ENCODE results near the gene ALG1.
A peak's percentile ranks its signal among the peaks of the same experiment; 100 is the strongest.
"Not testable (repeated sequence)": the region's sequence is repeated elsewhere in the genome, so short reads cannot be mapped to it uniquely, and the experiment has no call there.

The ALG1 gene

GRCh38 chr16:5084802-5085201, 13.2 kb downstream of the ALG1 start:
- in situ Hi-C loops (cut with MboI; ENCODE audit: low sequenced_read_pairs, unreplicated experiment) = not testable (repeated sequence)
- peak; percentile 63 for DNase-seq (ENCODE audit: low spot score)
- TF ChIP-seq CTCF (IDR thresholded peaks at IDR 0.05; ENCODE audit: borderline replicate concordance, control extremely low read depth, extremely low read depth, insufficient read depth, missing control alignments) = peak; percentile 74

- in situ Hi-C loops (cut with MboI; ENCODE audit: low sequenced_read_pairs, unreplicated experiment) = not testable (repeated sequence)
Measured at GRCh38 chr16:5085716-5086115, 14.1 kb downstream of the ALG1 start.

GRCh38 chr16:5088086-5088790, 16.6 kb downstream of the ALG1 start:
- in situ Hi-C loops (cut with MboI; ENCODE audit: low sequenced_read_pairs, unreplicated experiment); DNase-seq (ENCODE audit: low spot score): not testable (repeated sequence)

More at GRCh38 chr16:5085716-5086115, 14.1 kb downstream of the ALG1 start:
- not testable (repeated sequence) for DNase-seq (ENCODE audit: low spot score)

GRCh38 chr16:5088936-5089335, 17.3 kb downstream of the ALG1 start:
- DNase-seq (ENCODE audit: low spot score); in situ Hi-C loops (cut with MboI; ENCODE audit: low sequenced_read_pairs, unreplicated experiment): not testable (repeated sequence)

GRCh38 chr16:5089911-5090555, 18.4 kb downstream of the ALG1 start:
- in situ Hi-C loops (cut with MboI; ENCODE audit: low sequenced_read_pairs, unreplicated experiment); DNase-seq (ENCODE audit: low spot score): not testable (repeated sequence)

- in situ Hi-C loops (cut with MboI; ENCODE audit: low sequenced_read_pairs, unreplicated experiment); DNase-seq (ENCODE audit: low spot score): not testable (repeated sequence)
Measured at GRCh38 chr16:5090592-5090991, 18.9 kb downstream of the ALG1 start.

- in situ Hi-C loops (cut with MboI; ENCODE audit: low sequenced_read_pairs, unreplicated experiment); DNase-seq (ENCODE audit: low spot score): not testable (repeated sequence)
Measured at GRCh38 chr16:5093081-5093480, 21.4 kb downstream of the ALG1 start.

- DNase-seq (ENCODE audit: low spot score); in situ Hi-C loops (cut with MboI; ENCODE audit: low sequenced_read_pairs, unreplicated experiment): not testable (repeated sequence)
Measured at GRCh38 chr16:5093746-5094145, 22.1 kb downstream of the ALG1 start.

- DNase-seq (ENCODE audit: low spot score); in situ Hi-C loops (cut with MboI; ENCODE audit: low sequenced_read_pairs, unreplicated experiment): not testable (repeated sequence)
Measured at GRCh38 chr16:5095145-5095830, 23.6 kb downstream of the ALG1 start.

GRCh38 chr16:5096437-5097060, 24.9 kb downstream of the ALG1 start:
- in situ Hi-C loops (cut with MboI; ENCODE audit: low sequenced_read_pairs, unreplicated experiment); DNase-seq (ENCODE audit: low spot score): not testable (repeated sequence)

- DNase-seq (ENCODE audit: low spot score); in situ Hi-C loops (cut with MboI; ENCODE audit: low sequenced_read_pairs, unreplicated experiment): not testable (repeated sequence)
Measured at GRCh38 chr16:5097061-5097469, 25.4 kb downstream of the ALG1 start.

GRCh38 chr16:5097470-5098220, 26.0 kb downstream of the ALG1 start, which contains the start of gene EEF2KMT:
TSS of gene EEF2KMT (minus strand) at chr16:5097795. CDS start at chr16:5097739, 56 bp downstream.
- peak; percentile 19 for TF ChIP-seq CTCF (IDR thresholded peaks at IDR 0.05; ENCODE audit: borderline replicate concordance, control extremely low read depth, extremely low read depth, insufficient read depth, missing control alignments)
- DNase-seq (ENCODE audit: low spot score) = peak; percentile 94
- in situ Hi-C loops (cut with MboI; ENCODE audit: low sequenced_read_pairs, unreplicated experiment) = not testable (repeated sequence)

- in situ Hi-C loops (cut with MboI; ENCODE audit: low sequenced_read_pairs, unreplicated experiment) = not testable (repeated sequence)
- peak; percentile 51 for DNase-seq (ENCODE audit: low spot score)
Measured at GRCh38 chr16:5098221-5099159, 26.8 kb downstream of the ALG1 start.

- in situ Hi-C loops (cut with MboI; ENCODE audit: low sequenced_read_pairs, unreplicated experiment); DNase-seq (ENCODE audit: low spot score): not testable (repeated sequence)
Measured at GRCh38 chr16:5099174-5099573, 27.5 kb downstream of the ALG1 start.

Data from GM13976 (cell line).